DOHH2 (cell line): ENCODE results near the gene BNIP5.

Experiments used
- H3F3A ChIP-seq: fragments of 200-600 bp; sonication (generic), shearing (Covaris generic); 2 replicates; pipeline ENCODE4 v1.6.0; 2016; ENCODE audit warnings: antibody characterized with exemption, mild to moderate bottlenecking; ENCODE audit not compliant: control insufficient read depth, insufficient read depth
- H3K27ac ChIP-seq: fragments of 200-600 bp; sonication (generic); 2 replicates; pipeline ENCODE4 v1.5.1; 2014; ENCODE audit warnings: low read depth, mild to moderate bottlenecking, low read length, moderate library complexity
- H3K27me3 ChIP-seq: fragments of 200-600 bp; sonication (generic); 2 replicates; pipeline ENCODE4 v1.6.1; 2014; ENCODE audit warnings: mild to moderate bottlenecking, low read length, mixed read lengths; ENCODE audit not compliant: control insufficient read depth
- H3K36me3 ChIP-seq: fragments of 200-600 bp; sonication (generic); 2 replicates; pipeline ENCODE4 v1.6.1; 2014; ENCODE audit warnings: mild to moderate bottlenecking, low read length, moderate library complexity, mixed read lengths; ENCODE audit not compliant: control insufficient read depth
- H3K4me1 ChIP-seq: fragments of 200-600 bp; sonication (generic); 2 replicates; pipeline ENCODE4 v1.6.1; 2014; ENCODE audit warnings: mild to moderate bottlenecking, low read length, mixed read lengths; ENCODE audit not compliant: control insufficient read depth
- H3K4me2 ChIP-seq: fragments of 200-600 bp; sonication (generic); 2 replicates; pipeline ENCODE4 v1.6.0; 2014; ENCODE audit warnings: mild to moderate bottlenecking, low read length, moderate library complexity
- H3K4me3 ChIP-seq: fragments of 200-600 bp; sonication (generic); 2 replicates; pipeline ENCODE4 v1.5.1; 2014; ENCODE audit warnings: mild to moderate bottlenecking, low read length, mixed read lengths
- H3K79me2 ChIP-seq: fragments of 200-600 bp; sonication (generic); 2 replicates; pipeline ENCODE4 v1.6.1; 2014; ENCODE audit warnings: mild to moderate bottlenecking, low read length, mixed read lengths; ENCODE audit not compliant: control insufficient read depth
- H3K9me2 ChIP-seq: fragments of 200-600 bp; sonication (generic); replicated peaks from 2 replicates; pipeline ENCODE4 v1.6.1; 2014; ENCODE audit warnings: mild to moderate bottlenecking, low read length, mixed read lengths; ENCODE audit not compliant: control insufficient read depth
- H3K9me3 ChIP-seq: fragments of 200-600 bp; sonication (generic); 2 replicates; pipeline ENCODE4 v1.6.1; 2014; ENCODE audit warnings: antibody characterized with exemption, low read length, mixed read lengths; ENCODE audit not compliant: control insufficient read depth, insufficient read depth
- H4K20me1 ChIP-seq: fragments of 200-600 bp; sonication (generic); 2 replicates; pipeline ENCODE4 v1.6.0; 2014; ENCODE audit warnings: low read depth, mild to moderate bottlenecking, antibody characterized with exemption, low read length, moderate library complexity; ENCODE audit not compliant: control insufficient read depth, insufficient read depth
- EZH2phosphoT487 ChIP-seq: fragments of 200-600 bp; sonication (generic); IDR thresholded peaks from 2 replicates; pipeline ENCODE4 v1.6.1; 2017; ENCODE audit warnings: borderline replicate concordance, mild to moderate bottlenecking, antibody characterized with exemption, low read length, moderate library complexity, mixed read lengths
- TF ChIP-seq, protein P1 (sequence below): fragments of 200-600 bp; sonication (generic); IDR thresholded peaks from one replicate; pipeline ENCODE4 v1.5.1; 2014; ENCODE audit warnings: antibody characterized with exemption, mild to moderate bottlenecking, low read depth, low read length; ENCODE audit not compliant: poor library complexity, severe bottlenecking

Gene BNIP5

DNA sequence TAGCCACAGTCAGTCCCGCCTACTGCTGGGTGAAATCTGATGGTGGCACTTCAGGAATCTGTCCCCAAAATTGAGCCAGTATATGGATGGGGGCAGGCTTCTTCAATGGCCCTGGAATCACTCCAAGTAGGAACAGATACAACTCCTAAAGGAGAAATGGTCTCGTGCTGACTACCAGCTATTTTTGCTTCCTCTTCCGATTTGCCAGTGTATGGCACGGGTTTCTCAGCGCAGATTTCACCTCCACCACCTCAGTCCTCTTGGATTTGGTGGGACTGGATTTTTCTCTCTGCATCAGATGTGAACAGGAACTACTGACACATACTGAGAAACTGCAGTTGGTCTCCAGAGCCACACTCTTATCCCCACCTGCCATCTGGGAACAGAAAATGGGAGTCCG lies 39.6 kb downstream of the BNIP5 start:
- H3K4me3 ChIP-seq: no peak overlapping the region
- no peaks in the 10 kb centered on the region for H3K9me2 ChIP-seq
- H3K27me3 ChIP-seq: peaks cover 46% of the 10 kb centered on the region
- H3K36me3 ChIP-seq: no peaks in the 10 kb centered on the region
- H3K4me1 ChIP-seq: peaks cover under 1% of the 10 kb centered on the region; the same call in 1 of the 2 replicates
- TF ChIP-seq, protein P1, sequence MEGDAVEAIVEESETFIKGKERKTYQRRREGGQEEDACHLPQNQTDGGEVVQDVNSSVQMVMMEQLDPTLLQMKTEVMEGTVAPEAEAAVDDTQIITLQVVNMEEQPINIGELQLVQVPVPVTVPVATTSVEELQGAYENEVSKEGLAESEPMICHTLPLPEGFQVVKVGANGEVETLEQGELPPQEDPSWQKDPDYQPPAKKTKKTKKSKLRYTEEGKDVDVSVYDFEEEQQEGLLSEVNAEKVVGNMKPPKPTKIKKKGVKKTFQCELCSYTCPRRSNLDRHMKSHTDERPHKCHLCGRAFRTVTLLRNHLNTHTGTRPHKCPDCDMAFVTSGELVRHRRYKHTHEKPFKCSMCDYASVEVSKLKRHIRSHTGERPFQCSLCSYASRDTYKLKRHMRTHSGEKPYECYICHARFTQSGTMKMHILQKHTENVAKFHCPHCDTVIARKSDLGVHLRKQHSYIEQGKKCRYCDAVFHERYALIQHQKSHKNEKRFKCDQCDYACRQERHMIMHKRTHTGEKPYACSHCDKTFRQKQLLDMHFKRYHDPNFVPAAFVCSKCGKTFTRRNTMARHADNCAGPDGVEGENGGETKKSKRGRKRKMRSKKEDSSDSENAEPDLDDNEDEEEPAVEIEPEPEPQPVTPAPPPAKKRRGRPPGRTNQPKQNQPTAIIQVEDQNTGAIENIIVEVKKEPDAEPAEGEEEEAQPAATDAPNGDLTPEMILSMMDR: no peak
- TF ChIP-seq EZH2phosphoT487: no peak
- no peaks in the 10 kb centered on the region for H3K79me2 ChIP-seq
- no peaks in the 10 kb centered on the region for H4K20me1 ChIP-seq
- no peak overlapping the region for H3K27ac ChIP-seq
- no peaks in the 10 kb centered on the region for H3F3A ChIP-seq
- no peaks in the 10 kb centered on the region for H3K9me3 ChIP-seq
- no peak overlapping the region for H3K4me2 ChIP-seq

DNA sequence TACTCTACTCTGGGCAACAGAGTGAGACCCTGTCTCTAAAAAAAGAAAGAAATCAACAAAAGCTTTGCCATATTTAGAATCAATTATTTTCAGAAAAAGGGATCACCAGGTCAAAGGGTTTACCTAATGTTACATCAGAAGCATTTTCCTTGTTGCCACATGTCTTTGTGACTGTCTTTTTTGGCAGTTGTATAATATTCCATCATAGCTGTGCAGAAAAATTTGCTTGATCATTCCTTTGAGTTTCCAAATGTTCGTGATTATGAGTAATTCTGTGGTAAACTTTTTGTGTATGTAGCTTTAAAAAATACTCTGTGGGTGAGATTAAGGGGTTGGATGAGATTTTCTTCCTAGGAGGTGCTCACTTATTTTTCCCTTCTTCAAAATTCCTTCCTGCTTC lies 40.4 kb downstream of the BNIP5 start:
- no peaks in the 10 kb centered on the region for H3K9me2 ChIP-seq
- H3K4me1 ChIP-seq: no peaks in the 10 kb centered on the region
- no peaks in the 10 kb centered on the region for H3K9me3 ChIP-seq
- no peaks in the 10 kb centered on the region for H3K79me2 ChIP-seq
- H3K36me3 ChIP-seq: no peaks in the 10 kb centered on the region
- no peaks in the 10 kb centered on the region for H4K20me1 ChIP-seq
- TF ChIP-seq EZH2phosphoT487: no peak
- TF ChIP-seq, protein P1: no peak
- no peak overlapping the region for H3K4me2 ChIP-seq
- H3F3A ChIP-seq: no peaks in the 10 kb centered on the region
- no peak overlapping the region for H3K4me3 ChIP-seq
- H3K27me3 ChIP-seq: peaks cover 40% of the 10 kb centered on the region
- H3K27ac ChIP-seq: no peak overlapping the region

DNA sequence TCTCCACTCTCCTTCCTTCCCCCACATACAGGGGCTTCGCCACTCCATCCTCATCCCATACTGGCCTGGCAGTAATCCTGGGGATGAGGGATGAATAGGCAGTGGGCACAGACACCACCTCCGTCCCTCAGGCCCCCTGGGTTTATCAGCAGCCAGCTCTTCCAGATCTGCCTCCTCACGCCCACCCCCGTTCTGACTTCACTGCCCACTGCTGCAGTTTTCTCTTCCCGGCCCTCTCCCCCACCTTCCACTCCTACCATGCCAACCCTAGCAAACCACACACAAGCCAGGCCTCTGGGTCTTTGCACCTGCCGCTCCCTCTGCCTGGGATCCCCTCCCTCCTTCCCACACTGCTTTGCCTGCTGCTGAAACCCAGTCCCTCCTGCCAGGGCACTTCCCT lies 44.5 kb downstream of the BNIP5 start:
- H3K36me3 ChIP-seq: no peaks in the 10 kb centered on the region
- TF ChIP-seq EZH2phosphoT487: no peak
- TF ChIP-seq, protein P1: no peak
- H3F3A ChIP-seq: no peaks in the 10 kb centered on the region
- H3K4me1 ChIP-seq: no peaks in the 10 kb centered on the region
- H4K20me1 ChIP-seq: no peaks in the 10 kb centered on the region
- H3K9me3 ChIP-seq: no peaks in the 10 kb centered on the region
- H3K27me3 ChIP-seq: peaks cover 24% of the 10 kb centered on the region
- no peaks in the 10 kb centered on the region for H3K79me2 ChIP-seq
- H3K9me2 ChIP-seq: no peaks in the 10 kb centered on the region
- no peak overlapping the region for H3K4me2 ChIP-seq
- H3K27ac ChIP-seq: no peak overlapping the region
- no peak overlapping the region for H3K4me3 ChIP-seq
